HAP-1 (cell line): Measurements from ENCODE around the gene NKAIN1.

Experiments used
- DNase-seq, 2 experiments: peaks; one replicate each; pipeline ENCODE4 v3.0.0-alpha.2; 2016 to 2020; ENCODE audit warnings: low spot score in 2 of 2
- H3K27me3 ChIP-seq: fragments of 250-450 bp; sonication (Bioruptor Pico); 2 replicates; pipeline ENCODE4 v1.5.1; 2020; ENCODE audit warnings: low read depth, mild to moderate bottlenecking, moderate library complexity
- H3K36me3 ChIP-seq: fragments of 250-450 bp; sonication (Bioruptor Pico); replicated peaks from 2 replicates; pipeline ENCODE4 v1.5.1; 2020; ENCODE audit warnings: mild to moderate bottlenecking
- H3K4me1 ChIP-seq: fragments of 250-450 bp; sonication (Bioruptor Pico); 2 replicates; pipeline ENCODE4 v1.5.1; 2020; ENCODE audit warnings: mild to moderate bottlenecking
- H3K4me3 ChIP-seq: fragments of 250-450 bp; sonication (Bioruptor Pico); 2 replicates; pipeline ENCODE4 v1.5.1; 2020; ENCODE audit warnings: mild to moderate bottlenecking, moderate library complexity
- H3K9me3 ChIP-seq: fragments of 250-450 bp; sonication (Bioruptor Pico); 2 replicates; pipeline ENCODE4 v1.5.1; 2020; ENCODE audit warnings: mild to moderate bottlenecking, moderate library complexity
- in situ Hi-C: fragments of 300-500 bp; cut with MboI; formaldehyde crosslinking; loops from 3 replicates; pipeline ENCODE4 v1.14.3; 2020; ENCODE audit warnings: low sequenced_read_pairs, inconsistent platforms, mixed read lengths

NKAIN1 gene

DNA sequence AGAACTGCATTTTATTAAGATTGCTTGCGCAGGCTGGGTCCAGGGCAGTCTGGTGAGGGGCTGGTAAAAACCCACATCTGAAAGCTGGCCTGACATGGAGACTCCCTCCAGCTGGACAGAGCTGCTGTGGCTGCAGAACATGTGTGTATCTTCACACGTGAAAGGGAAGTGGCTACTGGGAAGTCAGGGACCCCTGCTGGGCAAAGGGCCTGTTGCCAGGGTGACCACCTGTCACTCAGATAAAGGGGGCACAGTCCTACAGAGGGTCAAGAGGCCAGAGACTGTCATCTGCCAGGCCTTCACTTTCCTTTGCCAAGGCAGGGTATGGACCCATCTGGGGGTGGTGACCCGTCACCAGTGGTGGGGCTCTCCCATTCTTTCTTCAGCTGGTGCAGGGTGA, 17.5 kb downstream of the NKAIN1 start:
- no peaks in the 10 kb centered on the region for H3K36me3 ChIP-seq
- H3K4me3 ChIP-seq, result no peak overlapping the region
- in situ Hi-C loops, result no loop called here
- no peaks in the 10 kb centered on the region for H3K4me1 ChIP-seq
- H3K9me3 ChIP-seq, result no peaks in the 10 kb centered on the region
- no peaks in the 10 kb centered on the region for H3K27me3 ChIP-seq
- no peak for DNase-seq

DNA sequence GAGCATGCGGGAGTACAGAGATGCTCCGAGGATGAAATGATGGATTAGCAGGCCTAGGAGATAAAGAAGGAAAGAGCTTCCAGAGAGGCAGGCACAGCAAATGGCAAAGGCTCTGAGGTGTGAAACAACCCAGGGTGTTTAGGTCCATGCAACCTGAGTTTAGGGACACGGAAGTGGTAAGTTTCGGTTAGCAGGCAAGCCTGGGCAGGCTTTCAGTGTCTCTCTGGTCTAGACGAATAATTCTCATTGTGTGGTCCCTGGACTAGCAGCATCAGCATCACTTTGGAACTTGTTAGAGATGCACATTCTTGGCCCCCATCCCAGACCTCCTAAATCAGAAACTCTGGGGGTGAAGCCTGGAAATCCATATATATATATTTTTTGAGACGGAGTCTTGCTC, 18.6 kb downstream of the NKAIN1 start:
- Histone ChIP-seq H3K9me3 (no peaks in the 10 kb centered on the region), H3K4me1 (peaks cover 3% of the 10 kb centered on the region), H3K4me3 (no peak overlapping the region), H3K27me3 (no peaks in the 10 kb centered on the region), H3K36me3 (no peaks in the 10 kb centered on the region)
- in situ Hi-C loops, result no loop called here
- DNase-seq, result no peak

DNA sequence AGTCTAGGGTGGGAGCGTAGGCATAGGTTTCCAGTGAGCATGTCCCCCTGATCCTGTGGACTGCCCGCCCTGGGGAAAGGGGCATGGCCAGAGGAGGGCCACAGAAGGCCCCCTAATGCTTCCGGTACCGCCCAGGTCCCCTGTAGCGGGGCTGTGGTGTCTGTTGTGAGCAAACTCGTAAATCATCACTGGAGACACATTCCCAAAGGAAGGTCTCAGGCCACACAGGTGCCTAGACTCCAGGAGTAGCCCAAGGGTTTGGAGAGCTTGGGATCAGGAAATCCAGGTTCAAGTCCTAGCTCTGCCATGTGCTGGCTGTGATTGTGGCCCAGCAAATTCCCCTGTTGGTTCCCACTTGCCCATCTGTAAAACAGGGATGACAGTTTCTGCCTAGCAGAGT, 20.2 kb downstream of the NKAIN1 start:
- Histone ChIP-seq H3K4me3 (no peak overlapping the region), H3K9me3 (no peaks in the 10 kb centered on the region), H3K36me3 (no peaks in the 10 kb centered on the region), H3K4me1 (peaks cover 9% of the 10 kb centered on the region), H3K27me3 (no peaks in the 10 kb centered on the region)
- in situ Hi-C loops, result no loop called here
- no peak for DNase-seq

DNA sequence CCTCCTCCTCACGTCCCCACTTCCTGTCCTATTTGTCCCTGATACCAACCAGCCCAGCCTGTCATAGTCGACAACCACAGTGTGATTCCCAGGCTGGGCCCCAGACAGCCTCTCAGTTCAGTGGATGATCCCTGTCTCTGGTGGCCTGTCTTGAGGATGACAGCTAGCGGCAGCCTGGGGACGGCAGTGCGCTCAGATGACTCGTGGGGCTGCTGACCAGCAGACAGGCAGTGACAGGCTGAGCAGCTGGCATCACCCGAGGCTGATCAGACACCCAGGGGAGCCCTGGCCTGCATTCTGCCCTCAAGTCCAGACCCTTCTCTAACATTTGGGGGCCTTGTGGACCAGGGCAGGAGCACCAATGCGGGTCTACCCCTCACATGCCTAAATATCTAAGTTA, 21.0 kb downstream of the NKAIN1 start:
- in situ Hi-C loops, result no loop called here
- Histone ChIP-seq H3K36me3 (no peaks in the 10 kb centered on the region), H3K27me3 (no peaks in the 10 kb centered on the region), H3K4me1 (peaks cover 9% of the 10 kb centered on the region), H3K9me3 (no peaks in the 10 kb centered on the region), H3K4me3 (no peak overlapping the region)
- no peak for DNase-seq

DNA sequence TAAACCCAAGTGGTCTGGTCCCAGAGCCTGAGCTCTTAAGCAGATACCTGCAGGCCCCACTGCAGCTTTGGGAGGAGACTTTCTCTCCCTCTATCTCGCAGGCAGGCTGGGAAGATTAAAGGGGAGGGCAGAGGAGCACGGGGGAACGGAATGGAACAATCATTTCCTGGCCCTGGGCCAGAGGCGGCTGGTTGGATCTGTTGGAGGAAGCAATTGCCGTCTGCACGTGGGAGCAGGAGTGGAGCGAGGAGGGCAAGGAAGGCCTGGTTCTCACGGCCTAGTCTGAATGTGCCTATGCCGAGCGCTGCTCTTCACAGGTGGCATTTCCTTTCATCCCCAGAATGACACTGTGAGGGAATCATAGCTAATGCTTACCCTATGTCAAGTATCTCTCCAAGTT, 23.7 kb downstream of the NKAIN1 start:
- DNase-seq, result peak; percentile 61 to 84
- no peaks in the 10 kb centered on the region for H3K36me3 ChIP-seq

DNA sequence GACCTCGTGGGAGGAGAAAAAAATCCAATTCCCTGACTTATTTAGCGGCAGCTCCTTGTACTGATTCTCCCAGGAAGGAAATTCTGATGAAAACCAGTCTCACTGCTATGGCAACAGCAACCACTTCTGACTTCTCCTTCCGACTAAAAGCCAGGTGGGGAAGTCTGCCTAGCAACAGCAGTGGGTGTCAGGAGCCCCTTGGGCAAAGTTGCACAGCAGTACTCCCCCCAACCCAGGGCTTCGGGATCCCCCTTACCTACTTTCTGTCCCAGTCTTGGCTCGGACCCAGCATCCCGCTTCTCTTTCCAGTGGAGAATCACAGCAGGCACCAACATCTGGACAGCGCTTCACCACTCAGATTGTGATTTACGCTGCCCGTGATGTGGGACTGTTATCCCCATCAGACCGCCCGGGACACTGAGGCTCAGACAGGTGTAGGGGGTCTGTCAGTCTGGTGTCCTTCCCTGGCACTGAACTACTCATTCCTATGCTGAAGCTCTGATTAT, 24.6 kb downstream of the NKAIN1 start:
- Histone ChIP-seq H3K27me3 (no peaks in the 10 kb centered on the region), H3K9me3 (no peaks in the 10 kb centered on the region), H3K4me1 (peaks cover 9% of the 10 kb centered on the region), H3K4me3 (no peak overlapping the region), H3K36me3 (no peaks in the 10 kb centered on the region)
- in situ Hi-C loops, result no loop called here
- DNase-seq, result no peak

More for the DNA sequence above, 23.7 kb downstream of the NKAIN1 start:
- H3K27me3 ChIP-seq, result no peaks in the 10 kb centered on the region
- H3K9me3 ChIP-seq, result no peaks in the 10 kb centered on the region
- H3K4me1 ChIP-seq, result peaks cover 9% of the 10 kb centered on the region
- in situ Hi-C loops, result no loop called here
- no peak overlapping the region for H3K4me3 ChIP-seq

DNA sequence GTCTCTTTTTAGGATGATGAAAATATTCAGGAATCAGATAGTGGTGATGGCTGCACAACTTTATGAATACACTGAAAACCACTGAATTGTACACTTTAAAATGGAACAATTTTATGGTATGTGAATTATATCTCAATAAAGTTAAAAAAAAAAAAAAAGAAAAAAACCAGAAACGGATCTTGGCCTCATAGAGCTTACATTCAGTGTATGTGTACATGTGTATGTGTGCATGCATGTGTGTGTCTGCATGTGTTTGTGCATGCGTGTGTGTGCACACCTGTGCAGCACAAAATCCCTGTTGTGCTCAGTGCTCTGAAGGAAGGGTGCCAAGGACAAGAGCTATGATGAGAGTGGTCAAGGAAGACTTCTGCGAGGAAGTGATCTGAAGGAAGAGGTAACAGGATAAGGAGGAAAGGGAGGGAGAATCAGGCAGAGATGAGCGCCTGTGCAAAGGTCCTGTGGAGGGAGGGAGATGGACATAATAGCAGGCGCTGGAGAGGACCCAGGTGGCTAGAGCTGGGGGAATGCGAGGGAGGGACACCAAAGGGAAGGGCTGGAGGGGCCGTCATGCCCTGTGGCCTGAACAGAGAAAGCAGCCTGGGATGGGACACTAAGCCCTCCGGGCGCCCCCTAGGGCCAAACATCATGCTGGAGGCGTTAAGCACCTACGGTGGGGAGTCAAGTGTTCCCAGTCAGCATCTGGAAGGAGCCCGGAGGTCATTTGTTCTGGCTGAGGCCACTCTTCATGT, 25.2 kb downstream of the NKAIN1 start:
- peak in 1 of 2 experiments; percentile 40 for DNase-seq
- H3K4me3 ChIP-seq, result no peak overlapping the region
- H3K4me1 ChIP-seq, result peaks cover 9% of the 10 kb centered on the region
- no peaks in the 10 kb centered on the region for H3K27me3 ChIP-seq
- no peaks in the 10 kb centered on the region for H3K36me3 ChIP-seq
- in situ Hi-C loops, result no loop called here
- no peaks in the 10 kb centered on the region for H3K9me3 ChIP-seq

DNA sequence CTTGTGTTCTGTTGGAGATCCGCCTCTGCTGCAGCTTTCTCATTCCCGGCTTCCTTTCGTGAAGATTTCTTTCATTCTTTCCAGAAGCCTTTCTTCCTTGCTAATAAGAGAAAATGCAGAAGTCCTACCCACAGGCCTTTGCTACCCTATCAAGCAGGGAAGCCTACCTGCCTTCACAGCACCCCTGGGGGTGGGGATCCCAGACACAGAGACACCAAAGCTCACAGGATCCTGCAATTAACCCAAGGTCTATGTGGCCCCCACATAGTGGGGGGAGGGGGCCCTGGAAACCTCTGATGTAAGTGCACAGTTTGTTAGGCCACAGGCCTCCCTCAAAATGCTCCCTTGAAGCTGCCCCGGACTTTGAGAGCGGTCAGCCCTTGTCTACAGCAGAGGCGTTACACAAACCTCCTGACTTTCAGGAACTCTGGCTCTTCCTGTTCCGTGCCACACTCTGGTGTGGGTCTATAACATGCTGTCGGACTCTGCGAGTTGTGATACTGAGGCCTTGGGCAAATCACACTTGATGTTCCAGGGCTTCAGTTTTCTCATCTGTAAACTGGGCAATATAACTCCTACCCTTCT, 31.2 kb downstream of the NKAIN1 start:
- no peak for DNase-seq
- H3K4me1 ChIP-seq, result no peaks in the 10 kb centered on the region
- no peaks in the 10 kb centered on the region for H3K36me3 ChIP-seq
- H3K4me3 ChIP-seq, result no peak overlapping the region
- in situ Hi-C loops, result no loop called here
- H3K27me3 ChIP-seq, result no peaks in the 10 kb centered on the region
- no peaks in the 10 kb centered on the region for H3K9me3 ChIP-seq

DNA sequence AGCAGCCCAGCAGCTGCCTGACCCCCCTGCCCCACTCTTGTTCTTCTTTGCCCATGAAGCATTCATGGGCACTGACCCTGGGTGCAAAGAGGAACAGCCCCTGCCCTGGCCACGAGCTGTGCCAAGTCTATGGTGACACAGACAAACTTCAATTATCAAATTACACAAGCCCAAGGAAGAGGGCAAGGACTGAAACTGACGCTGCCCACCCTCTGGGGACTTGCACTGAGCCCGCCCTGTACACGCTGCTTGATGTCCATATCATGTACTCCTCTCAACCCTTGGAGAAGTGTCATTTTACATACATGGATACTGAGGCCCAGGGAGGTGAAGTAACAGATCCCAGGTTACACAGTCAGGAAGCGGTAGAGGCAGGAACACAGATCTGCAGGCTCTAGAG, 32.1 kb downstream of the NKAIN1 start:
- Histone ChIP-seq H3K36me3 (no peaks in the 10 kb centered on the region), H3K4me3 (no peak overlapping the region), H3K9me3 (no peaks in the 10 kb centered on the region), H3K27me3 (no peaks in the 10 kb centered on the region), H3K4me1 (no peaks in the 10 kb centered on the region)
- in situ Hi-C loops, result no loop called here
- no peak for DNase-seq

DNA sequence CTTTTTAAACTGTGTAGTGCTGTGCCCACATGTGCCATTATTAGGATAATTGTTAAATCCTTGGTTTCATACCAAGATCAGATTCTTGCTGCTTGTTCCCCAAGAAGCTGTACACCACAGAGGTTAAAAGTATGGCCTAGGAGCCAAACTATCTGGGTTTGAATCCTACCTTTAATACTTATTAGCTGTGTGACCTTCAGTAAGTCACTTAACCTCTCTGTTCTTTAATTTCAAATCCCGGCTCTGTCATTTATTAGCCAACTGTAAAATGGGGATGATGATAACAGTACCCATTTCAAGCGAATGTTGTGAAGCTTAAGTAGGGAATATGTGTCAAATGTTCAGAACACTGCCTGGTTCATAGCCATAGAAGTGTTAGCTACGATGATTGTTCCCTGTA, 32.6 kb downstream of the NKAIN1 start:
- H3K36me3 ChIP-seq, result no peaks in the 10 kb centered on the region
- in situ Hi-C loops, result no loop called here
- no peaks in the 10 kb centered on the region for H3K27me3 ChIP-seq
- DNase-seq, result no peak
- no peak overlapping the region for H3K4me3 ChIP-seq
- H3K4me1 ChIP-seq, result no peaks in the 10 kb centered on the region
- no peaks in the 10 kb centered on the region for H3K9me3 ChIP-seq

DNA sequence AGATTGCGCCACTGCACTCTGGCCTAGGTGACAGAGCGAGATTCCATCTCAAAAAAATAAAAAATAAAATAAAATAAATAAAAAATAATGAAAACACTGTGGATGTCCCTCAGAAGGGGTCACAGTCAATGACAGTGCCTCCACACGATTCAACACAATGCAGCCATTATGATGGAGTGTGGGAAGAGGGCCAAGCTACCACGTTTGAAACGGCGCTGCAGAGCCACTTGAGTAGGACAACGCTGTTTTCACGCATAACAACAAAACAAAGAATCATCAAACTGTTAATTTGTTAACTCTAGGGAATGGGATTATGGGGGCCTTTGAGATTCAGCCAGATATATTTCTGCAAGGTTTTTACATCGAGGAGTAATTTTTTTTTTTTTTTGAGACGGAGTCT, 36.5 kb downstream of the NKAIN1 start:
- Histone ChIP-seq H3K9me3 (no peaks in the 10 kb centered on the region), H3K27me3 (no peaks in the 10 kb centered on the region), H3K36me3 (no peaks in the 10 kb centered on the region), H3K4me1 (no peaks in the 10 kb centered on the region), H3K4me3 (no peak overlapping the region)
- DNase-seq, result no peak
- in situ Hi-C loops, result no loop called here

DNA sequence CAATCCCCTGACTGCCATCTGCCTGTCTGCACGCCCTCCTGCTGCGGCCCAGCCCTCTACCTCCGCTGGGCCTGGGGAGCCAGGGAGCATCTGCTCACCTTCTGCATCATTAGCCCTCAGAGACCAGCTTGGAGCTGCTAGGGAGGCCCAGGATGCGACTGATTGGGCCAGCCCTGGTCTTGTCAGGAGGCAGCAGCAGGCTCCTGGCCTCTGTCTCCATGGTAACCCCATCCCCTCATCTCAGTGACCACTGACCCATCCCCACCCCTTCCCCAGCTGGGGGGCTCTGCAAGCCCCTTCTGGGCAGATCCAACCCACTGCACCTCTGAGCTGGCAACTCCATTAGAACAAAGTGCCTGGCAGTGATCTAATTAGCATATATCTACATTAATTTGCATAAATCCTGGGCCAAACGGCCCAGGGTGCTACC, 37.7 kb downstream of the NKAIN1 start:
- in situ Hi-C loops, result no loop called here
- no peaks in the 10 kb centered on the region for H3K27me3 ChIP-seq

DNA sequence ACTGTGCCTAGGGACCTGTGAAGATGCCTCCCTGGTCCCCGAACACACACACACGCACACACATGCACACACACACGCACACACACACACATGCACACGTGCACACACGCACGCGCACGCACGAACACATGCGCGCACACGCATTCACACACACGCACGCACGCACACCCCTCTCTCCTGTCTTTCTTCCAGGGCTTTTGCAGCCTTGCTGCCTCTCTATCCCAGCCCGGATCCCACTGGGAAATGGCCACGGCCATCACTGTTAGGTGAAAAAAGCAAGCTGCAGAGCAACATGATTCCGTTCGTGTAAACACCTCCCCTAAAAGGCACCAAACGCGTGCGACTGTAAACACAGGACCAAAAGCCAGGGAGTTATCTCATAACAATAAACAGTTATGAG, 39.7 kb downstream of the NKAIN1 start:
- DNase-seq, result no peak
- in situ Hi-C loops, result no loop called here
- no peaks in the 10 kb centered on the region for H3K27me3 ChIP-seq

More for the DNA sequence above, 37.7 kb downstream of the NKAIN1 start:
- Histone ChIP-seq H3K9me3 (no peaks in the 10 kb centered on the region), H3K36me3 (no peaks in the 10 kb centered on the region), H3K4me3 (no peak overlapping the region), H3K4me1 (no peaks in the 10 kb centered on the region)
- DNase-seq, result no peak

DNA sequence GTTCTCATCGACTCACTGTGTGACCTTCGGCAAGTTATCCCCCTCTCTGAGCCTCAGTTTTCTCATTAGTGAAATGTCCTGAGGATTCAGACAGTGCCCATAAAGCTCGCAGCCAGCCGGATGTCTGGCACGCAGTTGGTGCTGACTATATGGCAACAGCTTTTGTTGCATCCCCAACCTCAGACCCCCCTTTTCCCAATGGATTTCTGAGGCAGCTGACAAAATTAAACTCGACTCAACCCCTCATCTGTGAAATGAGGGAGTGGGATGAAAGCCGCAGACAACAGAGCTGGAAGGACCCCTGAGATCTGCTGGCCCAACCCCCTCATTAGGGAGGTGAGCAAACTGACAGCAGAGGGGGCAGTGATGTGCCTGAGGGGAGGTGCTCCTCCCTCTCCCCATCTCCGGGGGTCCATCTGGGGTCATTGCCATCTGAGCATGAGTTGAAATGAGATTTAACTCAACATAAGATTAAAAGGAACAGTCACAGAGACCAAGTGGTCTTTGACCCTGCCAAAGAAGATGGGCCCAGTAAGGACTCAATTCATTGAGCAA, 40.4 kb downstream of the NKAIN1 start:
- no peaks in the 10 kb centered on the region for H3K9me3 ChIP-seq
- H3K36me3 ChIP-seq, result no peaks in the 10 kb centered on the region
- in situ Hi-C loops, result no loop called here
- H3K27me3 ChIP-seq, result no peaks in the 10 kb centered on the region
- H3K4me3 ChIP-seq, result no peak overlapping the region
- DNase-seq, result no peak
- H3K4me1 ChIP-seq, result no peaks in the 10 kb centered on the region

More for the DNA sequence above, 39.7 kb downstream of the NKAIN1 start:
- no peaks in the 10 kb centered on the region for H3K4me1 ChIP-seq
- no peak overlapping the region for H3K4me3 ChIP-seq
- no peaks in the 10 kb centered on the region for H3K36me3 ChIP-seq
- H3K9me3 ChIP-seq, result no peaks in the 10 kb centered on the region
